H9 (cell line): ENCODE data around the gene ADGRD1. TPM values are rescaled to one million over a fixed set of nuclear protein-coding genes. Genes with fewer than 3 reads are reported as not detected.

Experiments used
- DNase-seq: peaks from one replicate; pipeline ENCODE4 v3.0.0-alpha.2; 2017
- H2AFZ ChIP-seq: one replicate; pipeline ENCODE4 v1.6.1; 2013; ENCODE audit warnings: mild to moderate bottlenecking, low read length, control low read depth, moderate library complexity
- H2AK5ac ChIP-seq: 2 replicates; pipeline ENCODE4 v1.6.1; 2013; ENCODE audit warnings: low read length, control low read depth, mixed read lengths; ENCODE audit not compliant: insufficient read length
- H2BK120ac ChIP-seq: one replicate; pipeline ENCODE4 v1.6.1; 2013; ENCODE audit warnings: low read depth, mild to moderate bottlenecking, low read length, control low read depth, inconsistent platforms; ENCODE audit not compliant: poor library complexity, severe bottlenecking
- H2BK12ac ChIP-seq: 2 replicates; pipeline ENCODE4 v1.6.1; 2013; ENCODE audit warnings: low read length, control low read depth, mixed read lengths, low read depth; ENCODE audit not compliant: insufficient read length
- H2BK15ac ChIP-seq: 2 replicates; pipeline ENCODE4 v1.6.1; 2013; ENCODE audit warnings: low read depth, low read length, control low read depth
- H2BK20ac ChIP-seq: one replicate; pipeline ENCODE4 v1.6.1; 2013; ENCODE audit warnings: low read depth, mild to moderate bottlenecking, low read length, control low read depth, inconsistent platforms; ENCODE audit not compliant: poor library complexity, severe bottlenecking
- H2BK5ac ChIP-seq: 2 replicates; pipeline ENCODE4 v1.6.1; 2013; ENCODE audit warnings: low read length, control low read depth, mixed read lengths; ENCODE audit not compliant: insufficient read length
- H3K14ac ChIP-seq: 2 replicates; pipeline ENCODE4 v1.6.1; 2013; ENCODE audit warnings: low read length, control low read depth; ENCODE audit not compliant: insufficient read depth
- H3K18ac ChIP-seq: 2 replicates; pipeline ENCODE4 v1.6.1; 2013; ENCODE audit warnings: low read depth, mild to moderate bottlenecking, mixed read lengths, low read length, control low read depth; ENCODE audit not compliant: insufficient read length
- H3K23ac ChIP-seq: 2 replicates; pipeline ENCODE4 v1.6.1; 2013; ENCODE audit warnings: low read length, control low read depth, mixed read lengths, low read depth; ENCODE audit not compliant: insufficient read length
- H3K23me2 ChIP-seq: 2 replicates; pipeline ENCODE4 v1.6.1; 2013; ENCODE audit warnings: low read depth, mild to moderate bottlenecking, mixed read lengths, low read length, control low read depth; ENCODE audit not compliant: insufficient read length, poor library complexity, severe bottlenecking
- H3K27ac ChIP-seq: 2 replicates; pipeline ENCODE4 v1.5.1; 2013; ENCODE audit warnings: low read length, control low read depth, mixed read lengths, low read depth; ENCODE audit not compliant: insufficient read length
- H3K27me3 ChIP-seq: 2 replicates; pipeline ENCODE4 v1.6.1; 2013; ENCODE audit warnings: low read length, control low read depth, inconsistent platforms; ENCODE audit not compliant: insufficient read depth
- H3K4ac ChIP-seq: 2 replicates; pipeline ENCODE4 v1.6.1; 2013; ENCODE audit warnings: low read depth, mild to moderate bottlenecking, control low read depth, inconsistent platforms, low read length, moderate library complexity
- H3K4me1 ChIP-seq: 2 replicates; pipeline ENCODE4 v1.6.1; 2013; ENCODE audit warnings: low read length, control low read depth, inconsistent platforms; ENCODE audit not compliant: insufficient read depth
- H3K4me2 ChIP-seq: 2 replicates; pipeline ENCODE4 v1.6.1; 2013; ENCODE audit warnings: low read length, control low read depth, mixed read lengths; ENCODE audit not compliant: insufficient read length, insufficient read depth
- H3K56ac ChIP-seq: 2 replicates; pipeline ENCODE4 v1.6.1; 2013; ENCODE audit warnings: low read depth, mild to moderate bottlenecking, mixed read lengths, low read length, control low read depth; ENCODE audit not compliant: insufficient read length
- H3K79me1 ChIP-seq: 2 replicates; pipeline ENCODE4 v1.6.1; 2013; ENCODE audit warnings: low read depth, mild to moderate bottlenecking, moderate library complexity, low read length, control low read depth, inconsistent platforms; ENCODE audit not compliant: insufficient read depth, poor library complexity, severe bottlenecking
- H3K79me2 ChIP-seq: 2 replicates; pipeline ENCODE4 v1.6.1; 2013; ENCODE audit warnings: low read length, control low read depth, inconsistent platforms; ENCODE audit not compliant: insufficient read depth
- H3K9ac ChIP-seq: 2 replicates; pipeline ENCODE4 v1.6.1; 2013; ENCODE audit warnings: low read length, control low read depth, mixed read lengths; ENCODE audit not compliant: insufficient read length; ENCODE audit errors: extremely low read depth
- H3K9me3 ChIP-seq: one replicate; pipeline ENCODE4 v1.6.1; 2013; ENCODE audit warnings: low read depth, low read length, inconsistent platforms; ENCODE audit not compliant: control insufficient read depth
- H3T11ph ChIP-seq: one replicate; pipeline ENCODE4 v1.6.1; 2013; ENCODE audit warnings: mild to moderate bottlenecking, low read length, control low read depth, inconsistent platforms
- H4K20me1 ChIP-seq: one replicate; pipeline ENCODE4 v1.6.1; 2013; ENCODE audit not compliant: control insufficient read depth, insufficient read length, insufficient read depth
- H4K5ac ChIP-seq: 2 replicates; pipeline ENCODE4 v1.6.1; 2013; ENCODE audit warnings: low read depth, mild to moderate bottlenecking, mixed read lengths, low read length, control low read depth; ENCODE audit not compliant: insufficient read length
- H4K8ac ChIP-seq: replicated peaks from 2 replicates; pipeline ENCODE4 v1.6.1; 2013; ENCODE audit warnings: low read length, control low read depth, mixed read lengths, low read depth; ENCODE audit not compliant: insufficient read length
- H4K91ac ChIP-seq: 2 replicates; pipeline ENCODE4 v1.6.1; 2013; ENCODE audit warnings: low read depth, mild to moderate bottlenecking, moderate library complexity, mixed read lengths, low read length, control low read depth; ENCODE audit not compliant: insufficient read length
- H3K27ac Mint-ChIP-seq, 3 experiments: 2 replicates in 2 of 3; 3 replicates in 1 of 3; pipeline ENCODE4 v1.8.0; 2020 to 2021; ENCODE audit warnings: mixed read lengths in 3 of 3, mild to moderate bottlenecking in 1 of 3, moderate library complexity in 1 of 3
- H3K27me3 Mint-ChIP-seq: 2 replicates; pipeline ENCODE4 v1.8.0; 2021; ENCODE audit warnings: low read depth, mild to moderate bottlenecking, moderate library complexity, mixed read lengths
- H3K36me3 Mint-ChIP-seq, 3 experiments: 2 replicates in 2 of 3; 3 replicates in 1 of 3; pipeline ENCODE4 v1.8.0; 2020 to 2021; ENCODE audit warnings: low read depth in 3 of 3, mixed read lengths in 3 of 3; ENCODE audit not compliant: insufficient read depth in 1 of 3
- H3K4me1 Mint-ChIP-seq, 2 experiments: 2 replicates each; pipeline ENCODE4 v1.8.0; 2020; ENCODE audit warnings: mixed read lengths in 2 of 2
- H3K4me3 Mint-ChIP-seq, 2 experiments: 2 replicates in 1 of 2; 3 replicates in 1 of 2; pipeline ENCODE4 v1.8.0; 2020 to 2021; ENCODE audit warnings: mild to moderate bottlenecking in 2 of 2, mixed read lengths in 2 of 2, moderate library complexity in 1 of 2
- H3K9me3 Mint-ChIP-seq, 2 experiments: 2 replicates in 1 of 2; 3 replicates in 1 of 2; pipeline ENCODE4 v1.8.0; 2020; ENCODE audit warnings: mild to moderate bottlenecking in 2 of 2, mixed read lengths in 2 of 2, moderate library complexity in 1 of 2
- CTCF ChIP-seq: fragments of 200-600 bp; sonication (generic); conservative IDR thresholded peaks from 3 replicates; pipeline ENCODE4 v1.8.0; 2021; ENCODE audit warnings: antibody characterized with exemption, mild to moderate bottlenecking
- WGBS: extraction: QIAGEN DNeasy Blood & Tissue Kit; methylation state at CpG from one replicate; pipeline ENCODE4 v1.1.7; 2013; ENCODE audit warnings: missing lambda C conversion rate, low lambda C conversion rate, mixed read lengths; ENCODE audit not compliant: insufficient read length; ENCODE audit errors: extremely low coverage; 5-methylcytosine and 5-hydroxymethylcytosine counted together
- total RNA-seq: library from RNA; stranded (reverse); gene quantifications from 2 replicates; pipeline ENCODE4 v1.2.1, GENCODE V29; 2021

The ADGRD1 gene
- total RNA-seq, 1 experiment from 2014 or later = 0.52 TPM

GRCh38 chr12:131001493-131001892 is 47.8 kb downstream of the ADGRD1 start:
- Histone ChIP-seq H2BK15ac (no peak overlapping the region), H3K4ac (no peak overlapping the region), H4K8ac (no peak overlapping the region), H4K5ac (no peak overlapping the region), H3K18ac (no peak overlapping the region), H3K27me3 (no peaks in the 10 kb centered on the region), H3K23ac (no peak overlapping the region), H2BK5ac (no peak overlapping the region), H4K91ac (no peak overlapping the region), H3K23me2 (no peaks in the 10 kb centered on the region), H3K9me3 (no peaks in the 10 kb centered on the region), H2AFZ (no peak overlapping the region), H3K4me1 (no peaks in the 10 kb centered on the region), H3T11ph (no peak overlapping the region), H2BK20ac (no peak overlapping the region), H2BK120ac (no peak overlapping the region), H2BK12ac (no peak overlapping the region), H4K20me1 (no peaks in the 10 kb centered on the region), H3K56ac (no peak overlapping the region), H3K4me2 (no peak overlapping the region), H3K79me1 (no peaks in the 10 kb centered on the region), H2AK5ac (no peak overlapping the region), H3K27ac (no peak overlapping the region), H3K9ac (no peak overlapping the region), H3K79me2 (no peaks in the 10 kb centered on the region), H3K14ac (no peak overlapping the region)
- DNase-seq = no peak
- peaks cover 6% of the 10 kb centered on the region for H3K27me3 Mint-ChIP-seq
- no peak overlapping the region for H3K27ac Mint-ChIP-seq
- peaks cover 0 to 8% of the 10 kb centered on the region in 2 experiments; a peak in 2 of 4 replicates for H3K4me1 Mint-ChIP-seq
- H3K4me3 Mint-ChIP-seq = no peak overlapping the region
- no CpG with 5 or more reads among the region's 1 CpG for WGBS
- no peak for TF ChIP-seq CTCF
- peaks cover 9 to 22% (median 11%) of the 10 kb centered on the region in 3 experiments for H3K36me3 Mint-ChIP-seq
- H3K9me3 Mint-ChIP-seq = peaks cover 28 to 31% of the 10 kb centered on the region in 2 experiments
